Thyroid gland (tissue), 4 donors: ENCODE results near the gene SLC16A14. TPM values are rescaled to one million over a fixed set of nuclear protein-coding genes. Genes with fewer than 3 reads are reported as not detected.

Experiments used
- DNase-seq, 2 donors: peaks; one replicate each; pipeline ENCODE4 v3.0.0-alpha.2; 2019
- H3K27ac ChIP-seq, 3 donors: fragments of 200-600 bp; sonication (generic); 1 replicate in 2 of 3; 2 replicates in 1 of 3; pipeline ENCODE4 v1.5.1; 2016 to 2019; ENCODE audit warnings: mild to moderate bottlenecking in 1 of 3, moderate library complexity in 1 of 3
- H3K27me3 ChIP-seq: fragments of 200-600 bp; sonication (generic); one replicate; pipeline ENCODE4 v1.5.1; 2019
- H3K36me3 ChIP-seq, 2 donors: fragments of 200-600 bp; sonication (generic); one replicate each; pipeline ENCODE4 v1.5.1; 2016 to 2019
- H3K4me1 ChIP-seq, 2 donors: fragments of 200-600 bp; sonication (generic); one replicate each; pipeline ENCODE4 v1.5.1; 2017 to 2019
- H3K4me3 ChIP-seq, 3 donors: fragments of 200-600 bp; sonication (generic); replicated peaks in 1 of 3; 1 replicate in 2 of 3; 2 replicates in 1 of 3; pipeline ENCODE4 v1.5.1; 2016; ENCODE audit warnings: mild to moderate bottlenecking in 1 of 3
- H3K9me3 ChIP-seq: fragments of 200-600 bp; sonication (generic); one replicate; pipeline ENCODE4 v1.5.1; 2017
- POLR2A ChIP-seq, 2 donors: fragments of 450-650 bp; IDR thresholded peaks; one replicate each; pipeline ENCODE4 v1.6.1; 2017; ENCODE audit warnings: antibody characterized with exemption in 2 of 2, mild to moderate bottlenecking in 2 of 2, moderate library complexity in 1 of 2
- WGBS, 2 donors: methylation state at CpG; one replicate each; pipeline ENCODE4 v1.1.5; 2017; 5-methylcytosine and 5-hydroxymethylcytosine counted together
- intact Hi-C: fragments of 100-400 bp; cut with DNase I; formaldehyde crosslinking; loops from one replicate; pipeline ENCODE4 v1.15.1; 2023
- total RNA-seq, 4 donors: library from RNA; depleted of rRNA; stranded (reverse); fragments of >200 nt; gene quantifications; one replicate each; pipeline ENCODE4 v1.2.3, GENCODE V29; 2016
- TF ChIP-seq, protein P1 (sequence below), 6 experiments: fragments of 200-600 bp in 3 of 6; fragments of 450-650 bp in 3 of 6; sonication (generic) in 3 of 6; IDR thresholded peaks; one replicate each; pipeline ENCODE4 v1.5.1; 2016 to 2019; ENCODE audit warnings: antibody characterized with exemption in 6 of 6, mild to moderate bottlenecking in 2 of 6, inconsistent platforms in 1 of 6, moderate library complexity in 1 of 6

The SLC16A14 gene
- total RNA-seq, 4 donors from 2014 or later = 1.8 to 3.8 (median 2.0) TPM

DNA sequence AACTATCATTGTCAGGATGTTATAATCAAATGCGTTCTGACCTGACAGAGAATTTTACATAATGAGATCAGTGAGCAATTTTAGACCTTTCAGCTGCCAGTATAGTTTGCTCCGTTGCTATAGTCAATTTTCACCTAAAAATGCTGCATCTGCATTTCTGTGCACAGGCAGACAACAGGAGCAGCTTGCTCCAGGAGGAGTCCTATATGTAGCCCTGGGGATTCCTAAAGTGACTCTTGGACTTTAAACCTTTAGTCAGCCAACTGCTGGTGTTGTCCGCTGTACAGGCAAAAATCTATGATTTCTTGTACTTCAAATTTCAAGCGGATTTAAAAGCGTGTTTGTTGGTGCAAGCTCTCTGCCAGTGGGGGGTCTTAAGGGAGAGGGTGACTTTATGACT is 25.7 kb downstream of the SLC16A14 start:
- H3K4me1 ChIP-seq = no peaks in the 10 kb centered on the region
- TF ChIP-seq, protein P1, sequence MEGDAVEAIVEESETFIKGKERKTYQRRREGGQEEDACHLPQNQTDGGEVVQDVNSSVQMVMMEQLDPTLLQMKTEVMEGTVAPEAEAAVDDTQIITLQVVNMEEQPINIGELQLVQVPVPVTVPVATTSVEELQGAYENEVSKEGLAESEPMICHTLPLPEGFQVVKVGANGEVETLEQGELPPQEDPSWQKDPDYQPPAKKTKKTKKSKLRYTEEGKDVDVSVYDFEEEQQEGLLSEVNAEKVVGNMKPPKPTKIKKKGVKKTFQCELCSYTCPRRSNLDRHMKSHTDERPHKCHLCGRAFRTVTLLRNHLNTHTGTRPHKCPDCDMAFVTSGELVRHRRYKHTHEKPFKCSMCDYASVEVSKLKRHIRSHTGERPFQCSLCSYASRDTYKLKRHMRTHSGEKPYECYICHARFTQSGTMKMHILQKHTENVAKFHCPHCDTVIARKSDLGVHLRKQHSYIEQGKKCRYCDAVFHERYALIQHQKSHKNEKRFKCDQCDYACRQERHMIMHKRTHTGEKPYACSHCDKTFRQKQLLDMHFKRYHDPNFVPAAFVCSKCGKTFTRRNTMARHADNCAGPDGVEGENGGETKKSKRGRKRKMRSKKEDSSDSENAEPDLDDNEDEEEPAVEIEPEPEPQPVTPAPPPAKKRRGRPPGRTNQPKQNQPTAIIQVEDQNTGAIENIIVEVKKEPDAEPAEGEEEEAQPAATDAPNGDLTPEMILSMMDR (IDR thresholded peaks at IDR 0.05) = no peak
- no peak for TF ChIP-seq POLR2A (IDR thresholded peaks at IDR 0.05)
- 96 to 97% methylated on average over 5 of the region's 5 CpGs for WGBS, 2 donors
- DNase-seq = no peak
- intact Hi-C loops = no loop called here
- no peaks in the 10 kb centered on the region for H3K27me3 ChIP-seq
- no peaks in the 10 kb centered on the region for H3K9me3 ChIP-seq
- no peak overlapping the region for H3K4me3 ChIP-seq
- H3K27ac ChIP-seq = no peak overlapping the region
- H3K36me3 ChIP-seq = no peaks in the 10 kb centered on the region

DNA sequence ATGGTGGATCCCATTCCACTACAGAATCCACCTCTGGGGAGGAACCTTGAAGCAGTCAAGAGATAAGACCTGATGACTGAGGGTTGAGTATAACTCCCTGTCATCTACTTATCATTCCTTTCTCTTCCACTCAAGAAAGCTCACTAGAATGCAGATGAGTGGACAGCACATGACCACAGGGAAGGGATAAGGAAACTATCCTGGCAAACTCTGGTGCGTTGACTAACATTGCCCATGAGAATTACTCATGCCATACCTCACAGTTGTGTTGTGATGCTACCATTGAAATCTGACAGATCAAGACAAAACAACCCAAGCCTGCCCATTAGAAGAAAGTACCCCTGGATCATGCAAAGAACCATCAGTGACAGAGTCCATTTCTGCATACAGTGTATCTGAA is 26.5 kb downstream of the SLC16A14 start:
- Histone ChIP-seq H3K4me1 (no peaks in the 10 kb centered on the region), H3K27ac (no peak overlapping the region), H3K36me3 (no peaks in the 10 kb centered on the region), H3K9me3 (no peaks in the 10 kb centered on the region), H3K4me3 (no peak overlapping the region), H3K27me3 (no peaks in the 10 kb centered on the region)
- intact Hi-C loops = no loop called here
- TF ChIP-seq, protein P1 (IDR thresholded peaks at IDR 0.05) = no peak
- no peak for TF ChIP-seq POLR2A (IDR thresholded peaks at IDR 0.05)
- no peak for DNase-seq
- WGBS, 2 donors = 90 to 96% methylated on average over 1 of the region's 1 CpG

DNA sequence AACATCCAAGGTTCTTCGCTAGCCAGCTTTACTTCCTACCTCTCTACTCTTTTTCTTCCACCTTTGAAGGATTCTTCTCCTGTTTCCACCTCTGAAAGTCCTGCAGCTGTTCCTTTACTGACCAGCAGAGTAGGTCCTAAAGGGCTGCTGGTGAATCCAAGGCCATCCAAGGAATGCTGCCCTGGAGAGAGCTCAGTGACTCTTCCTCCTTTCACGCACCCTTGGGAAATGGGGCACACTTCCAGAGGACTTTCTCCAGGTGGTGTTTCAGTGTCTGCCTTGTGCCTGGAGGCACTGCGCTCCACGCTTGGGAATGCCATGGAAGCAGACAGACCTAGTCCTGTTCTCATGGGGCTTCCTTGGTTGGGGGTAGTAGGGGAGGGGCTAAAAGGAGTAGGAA is 45.4 kb downstream of the SLC16A14 start:
- Histone ChIP-seq H3K9me3 (no peaks in the 10 kb centered on the region), H3K4me3 (no peak overlapping the region), H3K27me3 (no peaks in the 10 kb centered on the region), H3K4me1 (no peaks in the 10 kb centered on the region), H3K36me3 (no peaks in the 10 kb centered on the region), H3K27ac (no peak overlapping the region)
- no peak for DNase-seq
- TF ChIP-seq, protein P1 (IDR thresholded peaks at IDR 0.05) = no peak
- no peak for TF ChIP-seq POLR2A (IDR thresholded peaks at IDR 0.05)
- WGBS, 2 donors = 90 to 96% methylated on average over 4 of the region's 4 CpGs
- intact Hi-C loops = no loop called here

DNA sequence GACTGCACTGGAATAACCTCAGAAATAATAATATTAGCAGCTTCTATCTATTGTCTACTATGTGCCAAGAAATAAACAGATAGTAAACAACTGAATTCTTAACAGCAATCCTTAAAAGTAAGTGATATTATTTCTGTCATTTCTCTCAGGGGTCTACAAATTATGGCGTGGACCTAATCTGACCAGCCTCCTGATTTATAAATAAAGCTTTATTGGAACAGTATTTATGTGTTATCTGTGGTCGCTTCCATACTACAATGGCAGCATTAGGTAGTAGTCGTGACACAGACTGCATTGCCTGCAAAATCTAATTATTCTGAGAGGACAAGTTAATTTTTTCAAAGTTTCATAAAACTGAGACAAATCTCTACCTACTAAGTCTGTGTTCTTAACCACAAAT is 49.0 kb downstream of the SLC16A14 start:
- no peaks in the 10 kb centered on the region for H3K4me1 ChIP-seq
- DNase-seq = no peak
- no peak overlapping the region for H3K27ac ChIP-seq
- no peaks in the 10 kb centered on the region for H3K9me3 ChIP-seq
- H3K36me3 ChIP-seq = no peaks in the 10 kb centered on the region
- H3K27me3 ChIP-seq = no peaks in the 10 kb centered on the region
- 89 to 94% methylated on average over 3 of the region's 3 CpGs for WGBS, 2 donors
- TF ChIP-seq, protein P1 (IDR thresholded peaks at IDR 0.05) = no peak
- no peak for TF ChIP-seq POLR2A (IDR thresholded peaks at IDR 0.05)
- intact Hi-C loops = no loop called here
- H3K4me3 ChIP-seq = no peak overlapping the region

DNA sequence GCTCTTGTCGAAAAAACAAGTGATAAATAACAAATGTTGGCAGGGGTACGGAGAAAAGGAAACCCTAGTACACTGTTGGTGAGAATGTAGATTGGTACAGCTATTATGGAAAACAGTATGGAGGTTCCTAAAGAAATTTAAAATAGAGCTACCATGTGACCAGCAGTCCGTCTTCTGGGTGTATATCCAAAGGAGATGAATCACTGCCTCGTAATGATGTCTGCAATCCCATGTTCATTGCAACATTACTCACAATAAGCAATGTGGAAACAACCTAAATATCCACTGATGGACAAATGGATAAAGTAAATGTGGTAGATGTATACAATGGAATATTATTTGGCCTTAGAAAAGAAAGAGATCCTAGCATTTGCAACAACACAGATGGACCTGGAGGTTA is 50.6 kb downstream of the SLC16A14 start:
- no peak for DNase-seq
- H3K4me3 ChIP-seq = no peak overlapping the region
- no peaks in the 10 kb centered on the region for H3K36me3 ChIP-seq
- no peaks in the 10 kb centered on the region for H3K9me3 ChIP-seq
- TF ChIP-seq, protein P1 (IDR thresholded peaks at IDR 0.05) = no peak
- TF ChIP-seq POLR2A (IDR thresholded peaks at IDR 0.05) = no peak
- 98% methylated on average over 4 of the region's 4 CpGs for WGBS, 2 donors
- no peak overlapping the region for H3K27ac ChIP-seq
- no peaks in the 10 kb centered on the region for H3K27me3 ChIP-seq
- intact Hi-C loops = no loop called here
- H3K4me1 ChIP-seq = no peaks in the 10 kb centered on the region
